Loucy (cell line): ENCODE data around the gene EXOC3L4.

Source experiments
- H2AFZ ChIP-seq: fragments of 200-600 bp; sonication (generic); 2 replicates; pipeline ENCODE4 v1.6.0; 2016; ENCODE audit warnings: antibody characterized with exemption, mild to moderate bottlenecking, low read length, moderate library complexity
- H3F3A ChIP-seq: fragments of 200-600 bp; 2 replicates; pipeline ENCODE4 v1.6.0; 2016; ENCODE audit warnings: antibody characterized with exemption, low read depth, mild to moderate bottlenecking
- H3K27me3 ChIP-seq: fragments of 200-600 bp; sonication (generic); 2 replicates; pipeline ENCODE4 v1.6.1; 2014; ENCODE audit warnings: low read length, mild to moderate bottlenecking; ENCODE audit not compliant: insufficient read depth, poor library complexity, severe bottlenecking
- H3K36me3 ChIP-seq: fragments of 200-600 bp; sonication (generic); 2 replicates; pipeline ENCODE4 v1.6.1; 2016; ENCODE audit warnings: low read length; ENCODE audit not compliant: insufficient read depth
- H3K4me1 ChIP-seq: fragments of 200-600 bp; sonication (generic); 2 replicates; pipeline ENCODE4 v1.5.1; 2014; ENCODE audit warnings: low read length, mild to moderate bottlenecking; ENCODE audit not compliant: insufficient read depth, poor library complexity, severe bottlenecking
- H3K4me2 ChIP-seq: fragments of 200-600 bp; sonication (generic); 2 replicates; pipeline ENCODE4 v1.6.0; 2014; ENCODE audit warnings: antibody characterized with exemption, low read length, low read depth, mild to moderate bottlenecking; ENCODE audit not compliant: poor library complexity, severe bottlenecking
- H3K4me3 ChIP-seq: fragments of 200-600 bp; sonication (generic); 2 replicates; pipeline ENCODE4 v1.5.1; 2014; ENCODE audit warnings: low read length, mild to moderate bottlenecking, mixed read lengths; ENCODE audit not compliant: poor library complexity, severe bottlenecking
- H3K79me2 ChIP-seq: fragments of 200-600 bp; sonication (generic); 2 replicates; pipeline ENCODE4 v1.6.1; 2014; ENCODE audit warnings: low read length; ENCODE audit not compliant: insufficient read depth
- H3K9ac ChIP-seq: fragments of 200-600 bp; sonication (generic); 2 replicates; pipeline ENCODE4 v1.6.0; 2014; ENCODE audit warnings: mild to moderate bottlenecking, low read depth, low read length, moderate library complexity; ENCODE audit not compliant: poor library complexity, severe bottlenecking
- H3K9me2 ChIP-seq: fragments of 200-600 bp; sonication (generic); replicated peaks from 2 replicates; pipeline ENCODE4 v1.6.1; 2016; ENCODE audit warnings: low read depth, low read length, mixed read lengths
- H3K9me3 ChIP-seq: fragments of 200-600 bp; sonication (generic); 2 replicates; pipeline ENCODE4 v1.6.1; 2014; ENCODE audit warnings: mild to moderate bottlenecking, antibody characterized with exemption, low read length, low read depth; ENCODE audit not compliant: insufficient read depth
- H4K20me1 ChIP-seq: fragments of 200-600 bp; sonication (generic); 2 replicates; pipeline ENCODE4 v1.6.0; 2014; ENCODE audit warnings: antibody characterized with exemption, low read length, mild to moderate bottlenecking; ENCODE audit not compliant: insufficient read depth, poor library complexity, severe bottlenecking
- CTCF ChIP-seq: fragments of 200-600 bp; sonication (generic); conservative IDR thresholded peaks from 2 replicates; pipeline ENCODE4 v1.5.1; 2014; ENCODE audit warnings: mild to moderate bottlenecking, antibody characterized with exemption, low read length
- EZH2phosphoT487 ChIP-seq: fragments of 200-600 bp; IDR thresholded peaks from 2 replicates; pipeline ENCODE4 v1.6.1; 2018; ENCODE audit warnings: antibody characterized with exemption, mild to moderate bottlenecking, moderate library complexity, borderline replicate concordance

Gene EXOC3L4

GRCh38 chr14:103064978-103065377, 29.5 kb upstream of the EXOC3L4 start:
- H3K79me2 ChIP-seq: no peaks in the 10 kb centered on the region
- H2AFZ ChIP-seq: no peak overlapping the region
- H3K9me2 ChIP-seq: no peaks in the 10 kb centered on the region
- H3K4me1 ChIP-seq: no peaks in the 10 kb centered on the region
- no peaks in the 10 kb centered on the region for H3K27me3 ChIP-seq
- H3K4me3 ChIP-seq: no peak overlapping the region
- no peaks in the 10 kb centered on the region for H3K36me3 ChIP-seq
- no peak overlapping the region for H3K4me2 ChIP-seq
- TF ChIP-seq EZH2phosphoT487 (no peak), CTCF (no peak)
- no peak overlapping the region for H3K9ac ChIP-seq
- H4K20me1 ChIP-seq: no peaks in the 10 kb centered on the region
- no peaks in the 10 kb centered on the region for H3F3A ChIP-seq
- H3K9me3 ChIP-seq: no peaks in the 10 kb centered on the region

GRCh38 chr14:103065861-103066260, 28.7 kb upstream of the EXOC3L4 start:
- H3F3A ChIP-seq: no peaks in the 10 kb centered on the region
- H3K9me3 ChIP-seq: no peaks in the 10 kb centered on the region
- H3K36me3 ChIP-seq: no peaks in the 10 kb centered on the region
- H3K4me1 ChIP-seq: no peaks in the 10 kb centered on the region
- H3K9ac ChIP-seq: no peak overlapping the region
- H3K9me2 ChIP-seq: no peaks in the 10 kb centered on the region
- no peak overlapping the region for H2AFZ ChIP-seq
- H3K27me3 ChIP-seq: no peaks in the 10 kb centered on the region
- H4K20me1 ChIP-seq: no peaks in the 10 kb centered on the region
- no peaks in the 10 kb centered on the region for H3K79me2 ChIP-seq
- no peak overlapping the region for H3K4me3 ChIP-seq
- no peak overlapping the region for H3K4me2 ChIP-seq
- TF ChIP-seq CTCF (no peak), EZH2phosphoT487 (no peak)

- H3K9ac ChIP-seq: no peak overlapping the region
- no peak overlapping the region for H3K4me2 ChIP-seq
- no peaks in the 10 kb centered on the region for H3K79me2 ChIP-seq
- H3K4me3 ChIP-seq: no peak overlapping the region
- no peaks in the 10 kb centered on the region for H3K27me3 ChIP-seq
- no peaks in the 10 kb centered on the region for H3K9me3 ChIP-seq
- no peaks in the 10 kb centered on the region for H3K36me3 ChIP-seq
- H2AFZ ChIP-seq: no peak overlapping the region
- H4K20me1 ChIP-seq: no peaks in the 10 kb centered on the region
- H3K4me1 ChIP-seq: no peaks in the 10 kb centered on the region
- no peak for TF ChIP-seq CTCF
- no peak for TF ChIP-seq EZH2phosphoT487
- H3F3A ChIP-seq: no peaks in the 10 kb centered on the region
- H3K9me2 ChIP-seq: no peaks in the 10 kb centered on the region
Measured at GRCh38 chr14:103066399-103066798, 28.1 kb upstream of the EXOC3L4 start.
